NCI-H345 (cell line): ENCODE measurements around the gene PEMT.

Experiments used
- DNase-seq: peaks from one replicate; lab custom pipeline; 2025; lab: John Stamatoyannopoulos, UW

PEMT gene

GRCh38 chr17:17535957-17536356 is 55.6 kb downstream of the PEMT start:
- DNase-seq, result peak; percentile 76

GRCh38 chr17:17533901-17534441 is 57.5 kb downstream of the PEMT start:
- DNase-seq, result peak; percentile 45

- no peak for DNase-seq
Observed at GRCh38 chr17:17532991-17533390, 58.5 kb downstream of the PEMT start.

- no peak for DNase-seq
Observed at GRCh38 chr17:17531156-17531555, 60.4 kb downstream of the PEMT start.

GRCh38 chr17:17528696-17529652 is 62.5 kb downstream of the PEMT start:
- no peak for DNase-seq

GRCh38 chr17:17527956-17528500 is 63.5 kb downstream of the PEMT start:
- no peak for DNase-seq

GRCh38 chr17:17527534-17527933 is 64.0 kb downstream of the PEMT start:
- DNase-seq, result no peak

- DNase-seq, result no peak
Observed at GRCh38 chr17:17526369-17526768, 65.1 kb downstream of the PEMT start.

GRCh38 chr17:17525956-17526355 is 65.6 kb downstream of the PEMT start:
- DNase-seq, result no peak

GRCh38 chr17:17525311-17525710 is 66.2 kb downstream of the PEMT start:
- DNase-seq, result peak; percentile 66

- DNase-seq, result peak; percentile 41
Observed at GRCh38 chr17:17523731-17524490, 67.6 kb downstream of the PEMT start.

- peak; percentile 76 for DNase-seq
Observed at GRCh38 chr17:17523001-17523730, 68.3 kb downstream of the PEMT start.

- DNase-seq, result no peak
Observed at GRCh38 chr17:17520599-17521232, 70.8 kb downstream of the PEMT start.

- no peak for DNase-seq
Observed at GRCh38 chr17:17519886-17520285, 71.6 kb downstream of the PEMT start.

GRCh38 chr17:17518951-17519350 is 72.6 kb downstream of the PEMT start:
- no peak for DNase-seq

GRCh38 chr17:17518014-17518413 is 73.5 kb downstream of the PEMT start:
- DNase-seq, result no peak

GRCh38 chr17:17516941-17517720 is 74.4 kb downstream of the PEMT start:
- no peak for DNase-seq

GRCh38 chr17:17515934-17516930 is 75.3 kb downstream of the PEMT start:
- DNase-seq, result no peak
